ENCODE results near the gene FKRP.

FKRP gene

GRCh38 chr19:46719629-46720502, 26.0 kb upstream of the FKRP start:
- no peak for DNase-seq

GRCh38 chr19:46720503-46721239, 25.2 kb upstream of the FKRP start:
- no peak for DNase-seq

- no peak for DNase-seq
Measured at GRCh38 chr19:46721269-46722003, 24.4 kb upstream of the FKRP start.

- DNase-seq = no peak
Measured at GRCh38 chr19:46722004-46722380, 23.9 kb upstream of the FKRP start.

GRCh38 chr19:46722421-46723022, 23.3 kb upstream of the FKRP start:
- no peak for DNase-seq

GRCh38 chr19:46723023-46723461, 22.8 kb upstream of the FKRP start:
- no peak for DNase-seq

GRCh38 chr19:46723471-46723870, 22.4 kb upstream of the FKRP start:
- no peak for DNase-seq

GRCh38 chr19:46724468-46724867, 21.4 kb upstream of the FKRP start:
- DNase-seq = no peak

- no peak for DNase-seq
Measured at GRCh38 chr19:46725036-46725820, 20.6 kb upstream of the FKRP start.

- DNase-seq = no peak
Measured at GRCh38 chr19:46725859-46726393, 19.9 kb upstream of the FKRP start.

GRCh38 chr19:46726551-46726950, 19.3 kb upstream of the FKRP start:
- DNase-seq = no peak

GRCh38 chr19:46726971-46727501, 18.8 kb upstream of the FKRP start:
- no peak for DNase-seq

GRCh38 chr19:46727757-46728156, 18.1 kb upstream of the FKRP start:
- DNase-seq = no peak

GRCh38 chr19:46728208-46728607, 17.6 kb upstream of the FKRP start:
- DNase-seq = no peak

- peak; percentile 73 for DNase-seq
Measured at GRCh38 chr19:46728693-46729339, 17.0 kb upstream of the FKRP start.

- no peak for DNase-seq
Measured at GRCh38 chr19:46729696-46730095, 16.2 kb upstream of the FKRP start.

- no peak for DNase-seq
Measured at GRCh38 chr19:46730187-46730586, 15.7 kb upstream of the FKRP start.

- no peak for DNase-seq
Measured at GRCh38 chr19:46730595-46730994, 15.3 kb upstream of the FKRP start.

- DNase-seq = no peak
Measured at GRCh38 chr19:46731007-46731501, 14.8 kb upstream of the FKRP start.

GRCh38 chr19:46731584-46731983, 14.3 kb upstream of the FKRP start:
- DNase-seq = no peak

All from activated T-cell treated with anti-CD3 and anti-CD28 coated beads for 4 hours (primary cell).